Measurements from ENCODE around the gene NFIA.

Gene NFIA

GRCh38 chr1:61213245-61214011 lies 131.1 kb downstream of the NFIA start:
- TF ChIP-seq CTCF (IDR thresholded peaks at IDR 0.05) = no peak
- Histone ChIP-seq H3K4me2 (ENCODE audit: low read length) (no peak overlapping the region), H3K79me2 (no peaks in the 10 kb centered on the region), H3K27ac (no peak overlapping the region), H3K9me3 (ENCODE audit: control insufficient read depth, low read length) (no peaks in the 10 kb centered on the region), H3K9ac (no peak overlapping the region), H2AFZ (no peak overlapping the region), H3K27me3 (ENCODE audit: control insufficient read depth, insufficient read depth, low read length) (no peaks in the 10 kb centered on the region), H3K4me3 (ENCODE audit: low read depth, low read length) (no peak overlapping the region), H3K36me3 (ENCODE audit: control insufficient read depth, insufficient read depth, low read length) (no peaks in the 10 kb centered on the region), H3K4me1 (peaks cover 6% of the 10 kb centered on the region)

GRCh38 chr1:61215119-61215518 lies 132.8 kb downstream of the NFIA start:
- Histone ChIP-seq H3K9me3 (ENCODE audit: control insufficient read depth, low read length) (no peaks in the 10 kb centered on the region), H3K4me3 (ENCODE audit: low read depth, low read length) (no peak overlapping the region), H3K9ac (no peak overlapping the region), H2AFZ (no peak overlapping the region), H3K79me2 (no peaks in the 10 kb centered on the region), H3K4me1 (peaks cover 6% of the 10 kb centered on the region), H3K27ac (no peak overlapping the region), H3K36me3 (ENCODE audit: control insufficient read depth, insufficient read depth, low read length) (no peaks in the 10 kb centered on the region), H3K27me3 (ENCODE audit: control insufficient read depth, insufficient read depth, low read length) (no peaks in the 10 kb centered on the region), H3K4me2 (ENCODE audit: low read length) (no peak overlapping the region)
- TF ChIP-seq CTCF (IDR thresholded peaks at IDR 0.05) = no peak

- Histone ChIP-seq H3K4me3 (ENCODE audit: low read depth, low read length) (no peak overlapping the region), H3K4me1 (peaks cover 4% of the 10 kb centered on the region), H3K27ac (no peak overlapping the region), H3K79me2 (no peaks in the 10 kb centered on the region), H3K9me3 (ENCODE audit: control insufficient read depth, low read length) (no peaks in the 10 kb centered on the region), H3K27me3 (ENCODE audit: control insufficient read depth, insufficient read depth, low read length) (no peaks in the 10 kb centered on the region), H3K9ac (no peak overlapping the region), H3K36me3 (ENCODE audit: control insufficient read depth, insufficient read depth, low read length) (no peaks in the 10 kb centered on the region), H2AFZ (no peak overlapping the region), H3K4me2 (ENCODE audit: low read length) (no peak overlapping the region)
- no peak for TF ChIP-seq CTCF (IDR thresholded peaks at IDR 0.05)
These were observed 133.4 kb downstream of the NFIA start for GRCh38 chr1:61215676-61216289.

GRCh38 chr1:61220536-61220935 lies 138.2 kb downstream of the NFIA start:
- Histone ChIP-seq H3K27me3 (ENCODE audit: control insufficient read depth, insufficient read depth, low read length) (no peaks in the 10 kb centered on the region), H3K27ac (no peak overlapping the region), H3K9ac (no peak overlapping the region)

More at GRCh38 chr1:61220536-61220935, 138.2 kb downstream of the NFIA start:
- Histone ChIP-seq H3K4me2 (ENCODE audit: low read length) (no peak overlapping the region), H3K36me3 (ENCODE audit: control insufficient read depth, insufficient read depth, low read length) (no peaks in the 10 kb centered on the region), H3K79me2 (no peaks in the 10 kb centered on the region), H3K4me1 (peaks cover 4% of the 10 kb centered on the region), H3K9me3 (ENCODE audit: control insufficient read depth, low read length) (no peaks in the 10 kb centered on the region), H2AFZ (no peak overlapping the region), H3K4me3 (ENCODE audit: low read depth, low read length) (no peak overlapping the region)
- TF ChIP-seq CTCF (IDR thresholded peaks at IDR 0.05) = no peak

All from parathyroid adenoma (tissue), 2 donors.